GM18873 (cell line): Measurements from ENCODE around the gene S100A7A.
"Not testable (repeated sequence)": the region's sequence is repeated elsewhere in the genome, so short reads cannot be mapped to it uniquely, and the experiment has no call there.

Source experiments
- ATAC-seq: cut with Tn5 transposase; IDR thresholded peaks from one replicate; pipeline ENCODE4 v1.9.1; 2021; ENCODE audit warnings: mild to moderate bottlenecking, moderate library complexity, moderate number of reproducible peaks; ENCODE audit not compliant: unreplicated experiment, low FRiP score

Gene S100A7A

DNA sequence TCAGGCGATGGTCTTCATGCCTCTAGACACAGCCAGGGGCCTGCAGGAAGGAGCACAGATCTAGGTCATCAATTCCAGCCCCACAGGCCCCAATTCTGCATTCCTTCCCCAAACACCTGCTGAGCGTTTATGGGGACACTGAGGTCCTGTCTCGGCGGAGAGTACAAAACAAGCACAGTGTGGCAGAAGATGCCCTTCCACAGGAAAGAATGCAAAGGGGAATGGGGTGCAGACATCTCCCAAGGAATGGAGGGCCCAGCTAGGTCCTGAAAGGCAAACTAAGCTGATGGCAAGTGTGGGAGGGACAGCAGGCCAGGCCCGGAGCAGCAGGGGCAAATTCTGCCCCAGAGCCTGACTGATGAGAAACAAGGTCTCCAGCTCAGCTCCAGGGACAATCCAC, 21.9 kb upstream of the S100A7A start:
- ATAC-seq: no peak

DNA sequence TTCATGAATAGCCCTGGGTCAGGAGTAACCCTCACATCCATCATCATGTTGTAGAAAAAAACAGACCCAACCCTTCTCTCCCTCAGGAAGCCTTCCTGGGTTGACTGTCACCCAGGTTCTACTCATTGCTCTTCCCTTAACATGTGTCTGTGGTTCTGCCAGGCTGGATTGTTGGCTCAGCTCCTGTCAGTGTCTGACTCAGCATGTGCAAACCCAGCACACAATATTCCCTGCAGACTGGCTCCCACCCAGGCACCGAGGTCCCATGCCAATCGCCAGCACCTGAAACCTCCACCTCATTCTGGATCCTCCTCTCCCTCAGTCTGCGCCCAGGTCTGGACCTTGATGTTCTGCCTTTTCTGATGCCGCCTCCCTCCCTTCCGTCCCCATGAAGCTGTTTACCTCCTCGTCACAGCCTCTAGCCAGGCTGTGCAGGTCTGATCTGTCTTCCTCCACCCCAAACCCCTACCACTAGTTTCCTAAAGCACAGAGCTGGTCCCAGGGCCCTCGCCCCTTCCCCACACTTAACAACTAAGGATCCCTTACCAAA, 21.1 kb upstream of the S100A7A start:
- ATAC-seq: no peak

DNA sequence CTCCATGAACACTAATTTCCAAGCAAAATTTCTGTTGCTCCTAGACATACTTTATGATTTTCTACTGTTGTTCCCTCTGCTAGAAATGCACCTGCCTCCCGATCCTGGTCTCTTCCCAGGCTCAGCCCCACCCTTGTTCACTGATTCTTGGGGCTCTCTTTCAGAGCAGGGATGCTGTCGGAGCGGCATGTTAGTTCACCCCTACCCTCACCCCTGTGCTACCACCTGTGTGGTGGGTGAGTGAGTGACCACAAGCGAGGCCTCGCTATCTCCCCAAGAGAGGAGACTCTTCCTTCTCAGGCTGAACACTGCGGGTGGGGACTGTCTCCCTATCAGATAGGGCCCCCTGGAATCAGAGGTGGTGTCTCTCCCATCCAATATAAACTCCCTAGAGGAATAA, 20.5 kb upstream of the S100A7A start:
- no peak for ATAC-seq

DNA sequence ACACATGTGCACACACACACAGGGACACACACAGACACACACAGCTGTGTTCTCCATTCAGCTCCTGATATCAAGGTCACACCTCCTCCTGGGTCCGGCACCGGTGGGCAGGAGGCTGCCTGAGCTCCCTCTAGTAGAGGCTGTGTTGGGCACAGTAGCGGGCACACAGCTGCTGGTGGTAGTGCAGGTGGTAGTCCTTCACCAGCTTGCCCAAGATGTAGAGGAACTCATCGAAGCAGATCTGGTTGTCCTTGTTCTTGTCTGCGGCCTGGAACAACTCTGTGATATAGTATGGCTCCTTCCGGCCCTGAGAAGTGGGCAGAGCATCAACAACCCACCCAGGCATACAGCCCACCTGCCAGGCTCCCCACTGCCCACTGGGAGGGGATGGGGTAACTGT, 19.9 kb upstream of the S100A7A start:
- no peak for ATAC-seq

DNA sequence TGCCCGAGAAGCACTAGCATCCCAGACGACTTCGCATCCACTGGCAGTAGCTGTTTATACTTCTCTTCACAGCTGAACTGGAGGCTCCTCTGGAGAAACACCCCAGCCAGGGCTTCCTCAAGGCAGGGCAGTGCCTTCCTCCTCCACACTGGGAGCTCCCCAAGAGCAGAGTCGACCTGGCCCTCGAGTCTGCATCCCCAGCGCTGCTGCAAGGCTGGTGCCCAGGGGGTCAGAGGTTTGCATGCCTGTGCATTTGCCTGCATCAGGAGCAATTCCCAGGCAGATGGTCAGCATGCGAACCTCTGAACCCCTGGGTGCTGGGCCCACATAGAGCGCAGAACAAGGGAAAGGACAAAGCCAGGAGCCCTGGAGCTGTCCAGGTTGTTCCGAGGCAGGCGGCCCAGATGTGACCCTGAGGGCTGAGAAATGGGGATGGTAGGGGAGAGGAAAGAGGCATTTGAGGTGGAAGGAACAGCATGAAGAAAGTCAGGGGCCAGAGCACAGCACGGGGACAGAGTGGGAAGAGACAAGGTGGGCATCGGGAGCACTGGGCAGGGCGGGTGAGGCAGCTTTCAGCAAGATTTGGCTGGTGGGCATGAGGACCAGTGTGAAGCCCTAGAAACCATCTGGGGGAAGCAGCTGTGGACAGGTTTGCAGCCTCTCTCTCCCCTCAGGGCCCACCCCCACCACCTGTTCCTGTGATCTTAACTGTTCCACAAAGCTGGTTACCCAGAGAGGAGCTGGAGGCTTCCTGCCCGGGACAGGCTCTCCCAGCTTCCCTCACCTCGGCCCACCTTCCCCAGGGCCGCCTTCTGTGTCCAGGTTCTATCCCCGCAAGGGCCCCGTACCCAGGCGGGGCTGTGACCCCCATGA, 19.0 kb upstream of the S100A7A start:
- no peak for ATAC-seq

DNA sequence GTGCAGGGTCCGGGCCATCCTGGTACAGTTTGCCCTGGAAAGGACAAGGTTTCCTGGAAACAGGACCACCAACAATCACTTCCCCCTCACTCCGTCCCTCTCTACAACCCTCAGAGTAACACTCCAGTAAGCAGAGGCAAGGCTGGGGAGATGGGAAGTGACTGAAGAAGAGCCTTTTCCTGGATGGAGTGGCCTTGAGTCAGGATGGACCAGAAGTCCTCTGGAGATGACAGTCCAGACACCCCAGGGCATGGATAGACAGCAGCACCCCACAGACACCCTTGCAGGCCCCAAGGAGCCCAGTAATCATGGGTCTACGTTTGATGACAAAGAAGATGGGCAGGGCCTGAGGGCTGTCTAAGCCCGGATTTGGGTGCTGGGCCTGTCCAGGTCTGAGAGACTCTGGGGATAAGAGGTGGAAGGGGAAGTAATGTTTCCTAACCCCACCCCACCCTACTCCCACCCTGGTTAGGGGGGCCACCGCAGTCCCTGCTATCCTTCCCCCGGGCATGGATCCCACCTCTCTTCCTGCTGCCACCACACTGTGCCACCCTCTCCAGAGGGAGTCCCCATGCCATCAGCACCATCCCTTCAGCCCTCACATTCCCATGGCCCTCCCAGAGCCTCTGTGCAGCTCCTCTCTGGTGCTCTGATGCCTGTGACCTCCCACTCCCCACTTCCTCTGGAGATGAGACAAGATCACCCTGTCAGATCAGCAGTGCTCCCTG, 18.2 kb upstream of the S100A7A start:
- ATAC-seq: no peak

DNA sequence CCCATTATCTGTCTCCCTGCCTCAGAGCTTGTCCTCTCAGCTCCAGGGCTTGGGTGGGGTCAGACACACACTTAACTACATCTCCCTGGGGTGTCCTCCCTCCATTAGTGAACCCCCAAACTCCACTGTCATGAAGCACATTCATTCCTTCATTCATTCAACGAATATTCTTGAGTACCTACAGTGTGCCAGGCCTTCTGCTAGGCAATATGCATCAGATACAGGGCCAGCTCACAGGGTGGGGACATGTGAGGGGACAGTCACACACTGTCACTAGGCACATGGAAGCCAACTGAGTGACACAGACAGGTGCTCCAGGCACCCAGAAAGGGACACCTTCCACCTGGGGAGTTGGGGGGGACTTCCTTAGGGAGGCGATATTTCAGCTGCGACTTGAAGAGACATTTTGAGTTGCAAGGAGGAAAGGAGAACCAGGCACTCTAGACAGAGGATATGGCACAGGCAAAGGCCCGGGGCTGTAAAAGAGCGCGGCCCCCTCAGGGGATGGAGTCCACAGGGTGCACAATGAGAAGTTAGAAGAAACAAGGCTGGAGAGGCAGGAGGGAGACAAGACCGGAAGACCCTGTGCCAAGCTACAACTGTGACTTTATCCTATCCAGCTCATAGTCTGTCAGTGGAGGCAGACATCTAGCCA, 16.8 kb upstream of the S100A7A start:
- no peak for ATAC-seq

DNA sequence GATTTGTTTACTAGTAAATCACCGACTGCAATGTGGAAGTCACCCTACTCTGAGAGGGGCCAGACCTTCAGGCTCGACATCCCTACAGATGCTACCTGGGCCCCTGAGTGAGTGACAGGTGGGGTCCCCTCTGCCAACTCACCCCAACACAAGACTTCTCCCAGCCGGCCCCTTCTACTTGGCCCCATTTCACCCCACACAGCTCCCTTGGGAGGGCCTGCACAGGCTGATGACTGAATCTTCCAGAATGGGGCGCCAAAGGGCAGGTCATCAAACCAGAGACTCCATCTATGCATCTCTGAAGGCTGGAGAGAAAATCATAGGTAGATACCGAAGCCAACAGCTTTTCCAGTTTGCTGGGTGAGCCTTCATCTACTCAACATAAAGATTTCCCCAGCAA, 16.1 kb upstream of the S100A7A start:
- no peak for ATAC-seq

DNA sequence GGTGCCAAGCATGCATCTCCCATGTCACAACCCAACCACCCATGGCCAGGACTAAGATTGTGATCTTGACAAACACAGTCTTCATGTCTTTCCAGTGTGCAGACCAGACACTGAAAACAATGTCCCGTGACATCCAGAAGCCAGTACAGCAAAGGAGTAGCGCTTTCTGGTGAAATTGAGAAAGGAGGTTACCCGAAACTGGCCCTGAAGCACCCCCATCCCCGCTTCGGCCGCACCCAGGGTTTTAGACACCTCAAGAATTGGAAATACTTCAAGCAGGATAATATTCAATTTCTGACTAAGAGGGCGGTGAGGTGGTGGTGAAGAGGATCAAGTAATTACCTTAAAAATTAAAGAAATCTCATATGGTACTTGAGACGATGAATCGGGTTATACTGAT, 14.9 kb upstream of the S100A7A start:
- ATAC-seq: no peak

DNA sequence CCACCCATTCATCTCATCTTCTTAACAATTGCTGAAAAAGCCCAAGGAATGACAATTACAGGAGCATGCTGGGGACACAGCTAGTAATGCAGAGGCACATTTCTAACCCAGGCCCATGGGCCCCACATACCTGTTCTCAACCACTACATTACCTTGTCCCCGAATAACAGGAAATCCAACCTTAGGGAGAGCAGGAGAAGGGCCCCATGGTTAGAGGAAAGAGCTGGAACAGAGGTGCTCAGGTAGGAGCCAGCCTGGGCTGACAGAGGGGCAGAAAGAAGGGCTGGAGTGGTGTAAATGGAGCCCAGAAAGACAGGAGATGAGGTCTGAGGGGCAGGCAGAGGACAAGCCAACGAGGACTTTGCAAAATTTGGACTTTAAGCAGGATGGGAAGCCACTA, 14.1 kb upstream of the S100A7A start:
- no peak for ATAC-seq

DNA sequence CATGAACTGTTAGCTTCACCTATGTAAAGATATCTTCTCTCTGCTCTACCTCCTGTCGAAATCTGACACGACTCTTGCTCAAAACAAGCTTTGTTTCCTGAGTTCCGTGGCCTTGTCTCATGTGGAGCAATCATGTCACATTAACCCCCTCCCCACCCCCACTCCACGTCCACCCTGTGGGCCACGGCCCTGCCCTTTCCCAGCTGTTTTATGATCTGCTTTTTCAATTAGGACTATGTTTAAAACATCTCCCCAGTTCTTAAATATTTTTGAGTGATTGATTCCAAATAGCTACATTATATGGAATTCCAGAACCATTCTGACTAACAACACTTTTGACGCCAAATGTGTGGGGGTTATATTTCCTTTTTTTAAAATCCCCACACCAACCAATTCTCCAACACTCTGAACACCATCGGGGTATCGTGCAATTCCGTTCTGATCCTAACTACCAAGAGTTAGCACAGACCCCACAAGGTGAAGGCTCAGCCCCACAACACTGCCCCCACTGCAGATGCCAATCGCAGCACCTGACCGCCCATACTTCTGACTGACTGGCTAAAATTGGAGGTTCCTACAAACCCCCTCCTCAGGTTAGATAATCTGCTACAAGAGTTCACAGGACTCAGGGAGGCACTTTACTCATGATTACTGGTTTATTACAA, 12.8 kb upstream of the S100A7A start:
- ATAC-seq: no peak

DNA sequence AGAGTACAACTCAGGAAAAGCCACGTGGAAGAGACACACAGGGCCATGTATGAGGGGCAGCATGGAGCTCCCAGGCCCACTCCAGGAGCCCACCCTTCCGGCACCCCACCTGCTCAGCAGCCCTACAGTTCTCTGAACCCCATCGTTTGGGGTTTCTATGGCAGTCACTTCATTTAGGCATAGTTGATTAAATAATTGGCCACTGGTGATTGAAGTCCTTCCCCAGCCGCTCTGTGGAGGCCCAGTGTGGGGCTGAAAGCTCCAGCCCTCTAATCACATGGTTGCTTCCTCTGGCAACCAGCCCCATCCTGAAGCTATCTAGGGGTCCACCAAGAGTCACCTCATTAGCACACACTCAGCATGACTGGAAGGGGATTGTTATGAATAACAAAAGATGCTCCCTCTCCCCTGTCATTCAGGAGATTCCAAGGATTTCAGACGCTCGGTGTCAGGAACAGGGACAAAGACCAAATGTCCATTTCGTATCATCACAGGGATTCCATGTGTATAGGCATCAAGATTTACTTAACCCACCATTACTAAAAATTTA, 12.2 kb upstream of the S100A7A start:
- ATAC-seq: no peak

DNA sequence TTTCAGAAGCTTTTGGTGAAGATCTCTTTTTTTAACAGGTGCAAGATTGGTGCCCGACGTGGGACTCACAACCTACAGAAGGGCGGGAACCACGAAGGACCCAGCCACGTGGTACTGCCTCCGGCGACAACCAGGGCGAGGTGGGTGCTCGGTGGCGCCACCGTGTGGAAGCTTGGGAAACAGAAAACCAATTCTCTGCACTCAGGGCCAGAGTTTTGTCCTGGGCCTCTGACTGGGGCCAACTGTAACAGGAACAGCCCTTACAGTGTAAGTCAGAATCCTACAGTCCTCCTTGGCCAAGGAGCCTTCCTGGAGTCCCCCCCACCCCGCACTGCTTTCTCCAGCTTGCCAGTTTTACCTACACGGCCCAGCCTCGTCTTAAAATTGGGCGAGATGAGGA, 11.6 kb upstream of the S100A7A start:
- ATAC-seq: no peak

DNA sequence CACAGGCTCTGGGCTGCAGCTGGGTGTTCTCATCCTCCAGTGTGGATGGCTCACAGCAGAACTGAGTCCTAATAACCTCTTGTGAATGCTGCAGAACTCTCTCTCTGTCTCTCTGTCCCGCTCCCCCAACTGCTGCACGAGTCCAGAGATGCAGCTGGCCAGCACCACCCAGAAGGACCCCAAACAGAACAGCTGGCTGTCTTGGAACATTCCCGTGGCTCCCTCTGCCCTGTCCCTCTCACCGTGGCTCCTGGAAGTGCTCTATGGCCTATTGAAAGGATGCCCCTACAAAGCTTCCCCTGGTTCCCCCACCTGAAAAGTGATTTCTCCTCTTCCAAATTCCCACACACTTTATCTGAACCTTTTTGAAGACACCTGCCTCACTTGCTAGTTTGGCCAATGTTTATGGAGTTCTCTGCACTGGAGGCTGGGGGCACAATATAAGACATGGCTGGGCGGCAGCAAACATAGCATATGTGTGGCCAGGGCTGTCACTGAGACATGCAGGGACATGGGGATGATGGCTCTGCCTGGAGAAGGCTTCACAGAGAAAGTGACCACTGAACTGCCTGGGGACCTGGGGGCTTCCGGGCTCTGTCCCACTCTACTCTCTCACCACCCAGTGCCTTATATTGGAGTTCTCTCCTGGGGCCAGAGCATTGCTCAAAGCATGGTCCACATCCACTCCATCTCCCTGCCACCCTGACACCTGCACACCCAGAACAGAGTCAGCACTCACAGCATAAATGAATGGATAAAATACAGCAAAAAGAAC, 10.3 kb upstream of the S100A7A start:
- not testable (repeated sequence) for ATAC-seq

DNA sequence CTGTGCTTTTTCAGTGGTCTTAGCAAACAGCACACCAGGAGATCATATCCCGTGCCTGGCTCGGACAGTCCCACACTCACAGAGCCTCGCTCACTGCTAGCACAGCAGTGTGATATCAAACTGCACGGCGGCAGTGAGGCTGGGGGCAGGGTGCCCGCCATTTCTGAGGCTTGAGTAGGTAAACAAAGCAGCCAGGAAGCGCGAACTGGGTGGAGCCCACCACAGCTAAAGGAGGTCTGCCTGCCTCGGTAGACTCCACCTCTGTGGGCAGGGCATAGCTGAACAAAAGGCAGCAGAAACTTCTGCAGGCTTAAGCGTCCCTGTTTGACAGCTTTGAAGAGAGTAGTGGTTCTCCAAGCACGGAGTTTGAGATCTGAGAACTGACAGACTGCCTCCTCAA, 9.0 kb upstream of the S100A7A start:
- ATAC-seq: not testable (repeated sequence)

DNA sequence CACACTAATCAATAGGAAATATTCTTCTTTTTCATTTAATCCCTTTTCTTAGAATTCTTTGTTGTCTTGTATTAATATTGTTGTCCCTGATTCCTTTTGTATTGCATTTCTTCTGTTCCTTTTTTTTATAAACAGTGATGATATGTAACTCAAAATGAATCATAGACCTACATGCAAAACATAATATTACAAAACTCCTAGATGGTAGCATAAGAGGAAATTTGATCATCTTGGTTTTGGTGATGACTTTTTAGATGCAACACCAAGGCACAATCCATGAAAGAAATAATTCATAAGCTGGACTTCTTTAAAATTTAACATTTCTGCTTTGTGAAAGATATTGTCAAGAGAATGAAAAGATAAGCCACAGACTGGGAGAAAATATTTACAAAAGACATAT, 2.4 kb upstream of the S100A7A start:
- not testable (repeated sequence) for ATAC-seq

DNA sequence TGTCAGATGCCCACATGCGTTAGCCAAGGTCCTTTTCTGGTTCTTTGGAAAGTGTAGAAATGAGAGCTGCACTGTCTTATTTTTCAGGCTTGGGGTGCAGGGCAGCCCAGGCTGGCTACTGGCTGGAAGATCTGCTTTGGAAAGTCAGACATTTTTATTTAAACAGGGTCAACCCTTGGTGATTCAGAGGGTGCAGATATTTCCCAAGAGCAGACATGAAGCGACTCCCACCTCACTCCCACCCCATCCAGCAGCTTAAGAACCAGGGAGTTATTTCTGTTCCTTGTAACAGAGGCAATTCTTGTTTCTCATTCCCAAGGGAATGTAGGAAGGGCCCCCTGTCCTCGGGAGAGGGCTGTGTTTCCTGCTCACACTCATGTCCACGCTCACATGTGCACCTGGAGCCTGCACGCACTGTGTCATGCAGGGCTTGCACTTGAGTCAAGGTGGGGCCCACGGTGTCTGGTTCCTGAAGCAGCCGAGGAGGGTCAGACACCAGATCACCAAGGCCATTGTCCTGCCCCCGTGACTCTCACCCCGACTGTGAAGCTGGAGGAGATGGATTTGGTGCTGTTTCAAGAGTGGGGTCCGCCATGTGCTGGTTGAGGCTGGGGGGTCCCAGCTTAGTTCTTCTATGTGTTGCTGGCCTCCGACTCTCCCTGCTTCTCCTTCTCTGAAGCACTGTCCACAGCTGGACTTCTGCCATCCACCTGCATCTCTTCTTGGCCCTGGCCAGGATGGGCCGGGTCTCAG, 992 bp downstream of the S100A7A start:
- no peak for ATAC-seq

DNA sequence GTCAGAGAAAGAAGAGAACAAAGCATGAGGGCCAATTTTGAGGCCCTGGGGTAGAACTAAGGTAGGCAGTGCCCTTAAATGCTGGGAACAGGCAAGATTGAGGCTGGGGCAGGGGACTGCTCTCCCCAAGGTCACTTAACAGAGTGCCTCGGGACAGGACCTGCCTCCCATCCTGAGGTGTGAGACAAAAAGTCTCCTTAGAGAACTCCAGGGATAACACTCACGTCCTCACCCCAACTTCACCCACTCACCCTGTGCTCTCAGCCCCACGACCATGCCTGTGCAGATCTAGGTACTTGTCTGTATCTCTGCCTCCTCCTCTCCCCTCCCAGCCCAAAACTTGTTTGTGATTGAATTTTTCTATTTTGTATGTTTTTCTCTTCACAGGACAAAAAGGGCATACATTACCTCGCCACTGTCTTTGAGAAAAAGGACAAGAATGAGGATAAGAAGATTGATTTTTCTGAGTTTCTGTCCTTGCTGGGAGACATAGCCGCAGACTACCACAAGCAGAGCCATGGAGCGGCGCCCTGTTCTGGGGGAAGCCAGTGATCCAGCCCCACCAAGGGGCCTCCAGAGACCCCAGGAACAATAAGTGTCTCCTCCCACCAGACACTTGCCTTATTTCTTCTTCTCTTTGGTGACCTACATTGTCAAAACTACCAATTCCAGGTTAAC, 2.6 kb downstream of the S100A7A start:
- not testable (repeated sequence) for ATAC-seq
